GM23338 (cell line): ENCODE measurements around the gene SRMS. TPM values are rescaled to one million over a fixed set of nuclear protein-coding genes. Genes with fewer than 3 reads are reported as not detected.
A peak's percentile ranks its signal among the peaks of the same experiment; 100 is the strongest.

ENCODE experiments used
- ATAC-seq: fragments of 200-7000 bp; cut with Tn5 transposase; 3 replicates; pipeline ENCODE4 v1.9.1; 2020
- DNase-seq: peaks from one replicate; pipeline ENCODE4 v3.0.0-alpha.2; 2015; ENCODE audit warnings: low spot score
- H2AFZ ChIP-seq: fragments of 200-600 bp; sonication (generic); 2 replicates; pipeline ENCODE4 v1.8.0; 2016; ENCODE audit warnings: antibody characterized with exemption, mild to moderate bottlenecking, moderate library complexity
- H3F3A ChIP-seq: fragments of 200-600 bp; sonication (generic); replicated peaks from 2 replicates; pipeline ENCODE4 v1.8.0; 2017; ENCODE audit warnings: antibody characterized with exemption, mixed run types, low read depth
- H3K27ac ChIP-seq: fragments of 200-600 bp; sonication (generic); 2 replicates; pipeline ENCODE4 v1.6.1; 2016; ENCODE audit warnings: low read depth
- H3K27me3 ChIP-seq: fragments of 200-600 bp; sonication (generic); 2 replicates; pipeline ENCODE4 v1.8.0; 2016; ENCODE audit warnings: mild to moderate bottlenecking, mixed run types, moderate library complexity; ENCODE audit not compliant: insufficient read depth
- H3K36me3 ChIP-seq: fragments of 200-600 bp; sonication (generic); 2 replicates; pipeline ENCODE4 v1.8.0; 2016; ENCODE audit warnings: mild to moderate bottlenecking; ENCODE audit not compliant: insufficient read depth
- H3K4me1 ChIP-seq: fragments of 200-600 bp; sonication (generic); 2 replicates; pipeline ENCODE4 v1.8.0; 2016; ENCODE audit warnings: mild to moderate bottlenecking, moderate library complexity; ENCODE audit not compliant: insufficient read depth
- H3K4me2 ChIP-seq: fragments of 200-600 bp; sonication (generic); 2 replicates; pipeline ENCODE4 v1.7.1; 2017; ENCODE audit warnings: mixed run types
- H3K4me3 ChIP-seq: fragments of 200-600 bp; sonication (generic); 2 replicates; pipeline ENCODE4 v1.6.1; 2016; ENCODE audit warnings: mixed run types
- H3K79me2 ChIP-seq: fragments of 200-600 bp; sonication (generic); replicated peaks from 2 replicates; pipeline ENCODE4 v1.8.0; 2017; ENCODE audit warnings: mild to moderate bottlenecking; ENCODE audit not compliant: insufficient read depth
- H3K9me2 ChIP-seq: fragments of 200-600 bp; sonication (generic); 2 replicates; pipeline ENCODE4 v1.8.0; 2017; ENCODE audit not compliant: insufficient read depth
- H4K20me1 ChIP-seq: fragments of 200-600 bp; sonication (generic); replicated peaks from 2 replicates; pipeline ENCODE4 v1.8.0; 2017; ENCODE audit warnings: mild to moderate bottlenecking; ENCODE audit not compliant: insufficient read depth
- H3K27ac Mint-ChIP-seq: 2 replicates; pipeline ENCODE4 v1.8.0; 2020; ENCODE audit warnings: inconsistent platforms, mild to moderate bottlenecking, moderate library complexity, mixed read lengths
- H3K27me3 Mint-ChIP-seq: 3 replicates; pipeline ENCODE4 v1.8.0; 2022; ENCODE audit warnings: low read depth, mild to moderate bottlenecking, moderate library complexity, mixed read lengths, inconsistent platforms; ENCODE audit not compliant: insufficient read depth, poor library complexity
- H3K36me3 Mint-ChIP-seq: 3 replicates; pipeline ENCODE4 v1.8.0; 2021; ENCODE audit warnings: low read depth, mild to moderate bottlenecking, inconsistent platforms, moderate library complexity, mixed read lengths
- H3K4me1 Mint-ChIP-seq: 3 replicates; pipeline ENCODE4 v1.8.0; 2020; ENCODE audit warnings: mild to moderate bottlenecking, inconsistent platforms, mixed read lengths
- H3K4me3 Mint-ChIP-seq: 3 replicates; pipeline ENCODE4 v1.8.0; 2021; ENCODE audit warnings: moderate library complexity, mild to moderate bottlenecking, inconsistent platforms, mixed read lengths
- H3K9me3 Mint-ChIP-seq: 3 replicates; pipeline ENCODE4 v1.8.0; 2020; ENCODE audit warnings: moderate library complexity, mild to moderate bottlenecking, inconsistent platforms, mixed read lengths
- CREB1 ChIP-seq: fragments of 250-450 bp; sonication (Bioruptor Pico); IDR thresholded peaks from 2 replicates; pipeline ENCODE4 v1.5.0; 2020; ENCODE audit warnings: low read depth, mild to moderate bottlenecking, moderate library complexity
- JUNB ChIP-seq: IDR thresholded peaks from one replicate; pipeline ENCODE4 v1.6.1; 2016; ENCODE audit warnings: antibody characterized with exemption; ENCODE audit not compliant: unreplicated experiment
- POLR2AphosphoS5 ChIP-seq: IDR thresholded peaks from 2 replicates; pipeline ENCODE4 v1.6.1; 2016; ENCODE audit warnings: antibody characterized with exemption, low read depth
- polyA plus RNA-seq: library from polyadenylated mRNA; unstranded; fragments of >200 nt; fragmentation: Nextera tagmentation; extraction: Ambion mirVana; gene quantifications from 2 replicates; pipeline ENCODE4 v1.2.1, GENCODE V29; 2016
- total RNA-seq: library from RNA; depleted of rRNA; stranded (reverse); fragments of >200 nt; shearing (Covaris generic); gene quantifications from 2 replicates; pipeline ENCODE4 v1.2.3, GENCODE V29; 2014
- TF ChIP-seq, protein P1 (sequence below): fragments of 250-450 bp; sonication (Bioruptor Pico); IDR thresholded peaks from 2 replicates; pipeline ENCODE4 v1.5.0; 2020; ENCODE audit warnings: mild to moderate bottlenecking, moderate library complexity
- TF ChIP-seq, protein P2 (sequence below), 2 experiments: fragments of 200-600 bp in 1 of 2; sonication (generic) in 1 of 2; conservative IDR thresholded peaks; 2 replicates each; pipeline versions ENCODE4 v1.5.1 to v1.6.1; 2016 to 2017; ENCODE audit warnings: antibody characterized with exemption in 2 of 2, low read depth in 2 of 2, mild to moderate bottlenecking in 2 of 2, moderate library complexity in 1 of 2
- TF ChIP-seq, protein P3 (sequence below): IDR thresholded peaks from 2 replicates; pipeline ENCODE4 v1.6.1; 2016; ENCODE audit warnings: antibody characterized with exemption
- TF ChIP-seq, protein P4 (sequence below): IDR thresholded peaks from one replicate; pipeline ENCODE4 v1.6.1; 2018; ENCODE audit warnings: antibody characterized with exemption; ENCODE audit not compliant: unreplicated experiment

The SRMS gene
- total and polyA plus RNA-seq, 2 experiments from 2014 or later = 0.23 to 0.59 TPM

DNA sequence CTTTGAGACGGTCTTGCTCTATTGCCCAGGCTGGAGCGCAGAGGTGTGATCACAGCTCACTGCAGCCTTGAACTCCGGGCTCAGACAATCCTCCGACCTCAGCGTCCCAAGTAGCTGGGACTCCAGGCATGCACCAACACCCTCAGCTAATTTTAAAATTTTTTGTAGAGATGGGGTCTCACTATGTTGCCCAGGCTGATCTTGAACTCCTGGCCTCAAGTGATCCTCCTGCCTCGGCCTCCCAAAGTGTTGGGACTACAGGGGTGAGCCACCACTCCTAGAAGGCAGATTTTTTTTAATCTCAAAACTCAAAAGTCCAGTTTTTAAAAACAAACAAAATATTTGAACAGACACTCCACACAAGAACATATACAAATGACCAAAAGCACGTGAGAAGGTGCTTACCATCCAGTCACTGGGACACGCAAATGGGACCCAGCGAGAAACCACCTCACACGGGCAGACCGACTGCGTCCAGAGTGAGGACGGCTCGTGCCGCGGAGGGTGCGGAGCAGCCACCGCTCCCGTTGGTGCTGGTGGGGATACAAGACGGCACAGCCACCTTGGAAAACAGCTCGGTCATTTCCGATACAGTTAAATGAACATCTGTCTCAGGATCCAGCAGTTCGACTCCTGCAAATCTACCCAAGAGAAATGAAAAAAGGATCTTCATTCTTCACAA is 35.0 kb upstream of the SRMS start:
- TF ChIP-seq JUNB (no peak), CREB1 (no peak), POLR2AphosphoS5 (no peak)
- TF ChIP-seq, protein P1, sequence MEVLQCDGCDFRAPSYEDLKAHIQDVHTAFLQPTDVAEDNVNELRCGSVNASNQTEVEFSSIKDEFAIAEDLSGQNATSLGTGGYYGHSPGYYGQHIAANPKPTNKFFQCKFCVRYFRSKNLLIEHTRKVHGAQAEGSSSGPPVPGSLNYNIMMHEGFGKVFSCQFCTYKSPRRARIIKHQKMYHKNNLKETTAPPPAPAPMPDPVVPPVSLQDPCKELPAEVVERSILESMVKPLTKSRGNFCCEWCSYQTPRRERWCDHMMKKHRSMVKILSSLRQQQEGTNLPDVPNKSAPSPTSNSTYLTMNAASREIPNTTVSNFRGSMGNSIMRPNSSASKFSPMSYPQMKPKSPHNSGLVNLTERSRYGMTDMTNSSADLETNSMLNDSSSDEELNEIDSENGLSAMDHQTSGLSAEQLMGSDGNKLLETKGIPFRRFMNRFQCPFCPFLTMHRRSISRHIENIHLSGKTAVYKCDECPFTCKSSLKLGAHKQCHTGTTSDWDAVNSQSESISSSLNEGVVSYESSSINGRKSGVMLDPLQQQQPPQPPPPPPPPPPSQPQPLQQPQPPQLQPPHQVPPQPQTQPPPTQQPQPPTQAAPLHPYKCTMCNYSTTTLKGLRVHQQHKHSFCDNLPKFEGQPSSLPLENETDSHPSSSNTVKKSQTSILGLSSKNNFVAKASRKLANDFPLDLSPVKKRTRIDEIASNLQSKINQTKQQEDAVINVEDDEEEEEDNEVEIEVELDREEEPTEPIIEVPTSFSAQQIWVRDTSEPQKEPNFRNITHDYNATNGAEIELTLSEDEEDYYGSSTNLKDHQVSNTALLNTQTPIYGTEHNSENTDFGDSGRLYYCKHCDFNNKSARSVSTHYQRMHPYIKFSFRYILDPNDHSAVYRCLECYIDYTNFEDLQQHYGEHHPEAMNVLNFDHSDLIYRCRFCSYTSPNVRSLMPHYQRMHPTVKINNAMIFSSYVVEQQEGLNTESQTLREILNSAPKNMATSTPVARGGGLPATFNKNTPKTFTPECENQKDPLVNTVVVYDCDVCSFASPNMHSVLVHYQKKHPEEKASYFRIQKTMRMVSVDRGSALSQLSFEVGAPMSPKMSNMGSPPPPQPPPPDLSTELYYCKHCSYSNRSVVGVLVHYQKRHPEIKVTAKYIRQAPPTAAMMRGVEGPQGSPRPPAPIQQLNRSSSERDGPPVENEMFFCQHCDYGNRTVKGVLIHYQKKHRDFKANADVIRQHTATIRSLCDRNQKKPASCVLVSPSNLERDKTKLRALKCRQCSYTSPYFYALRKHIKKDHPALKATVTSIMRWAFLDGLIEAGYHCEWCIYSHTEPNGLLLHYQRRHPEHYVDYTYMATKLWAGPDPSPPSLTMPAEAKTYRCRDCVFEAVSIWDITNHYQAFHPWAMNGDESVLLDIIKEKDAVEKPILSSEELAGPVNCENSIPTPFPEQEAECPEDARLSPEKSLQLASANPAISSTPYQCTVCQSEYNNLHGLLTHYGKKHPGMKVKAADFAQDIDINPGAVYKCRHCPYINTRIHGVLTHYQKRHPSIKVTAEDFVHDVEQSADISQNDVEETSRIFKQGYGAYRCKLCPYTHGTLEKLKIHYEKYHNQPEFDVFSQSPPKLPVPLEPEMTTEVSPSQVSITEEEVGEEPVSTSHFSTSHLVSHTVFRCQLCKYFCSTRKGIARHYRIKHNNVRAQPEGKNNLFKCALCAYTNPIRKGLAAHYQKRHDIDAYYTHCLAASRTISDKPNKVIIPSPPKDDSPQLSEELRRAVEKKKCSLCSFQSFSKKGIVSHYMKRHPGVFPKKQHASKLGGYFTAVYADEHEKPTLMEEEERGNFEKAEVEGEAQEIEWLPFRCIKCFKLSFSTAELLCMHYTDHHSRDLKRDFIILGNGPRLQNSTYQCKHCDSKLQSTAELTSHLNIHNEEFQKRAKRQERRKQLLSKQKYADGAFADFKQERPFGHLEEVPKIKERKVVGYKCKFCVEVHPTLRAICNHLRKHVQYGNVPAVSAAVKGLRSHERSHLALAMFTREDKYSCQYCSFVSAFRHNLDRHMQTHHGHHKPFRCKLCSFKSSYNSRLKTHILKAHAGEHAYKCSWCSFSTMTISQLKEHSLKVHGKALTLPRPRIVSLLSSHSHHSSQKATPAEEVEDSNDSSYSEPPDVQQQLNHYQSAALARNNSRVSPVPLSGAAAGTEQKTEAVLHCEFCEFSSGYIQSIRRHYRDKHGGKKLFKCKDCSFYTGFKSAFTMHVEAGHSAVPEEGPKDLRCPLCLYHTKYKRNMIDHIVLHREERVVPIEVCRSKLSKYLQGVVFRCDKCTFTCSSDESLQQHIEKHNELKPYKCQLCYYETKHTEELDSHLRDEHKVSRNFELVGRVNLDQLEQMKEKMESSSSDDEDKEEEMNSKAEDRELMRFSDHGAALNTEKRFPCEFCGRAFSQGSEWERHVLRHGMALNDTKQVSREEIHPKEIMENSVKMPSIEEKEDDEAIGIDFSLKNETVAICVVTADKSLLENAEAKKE = no peak
- TF ChIP-seq, protein P2, sequence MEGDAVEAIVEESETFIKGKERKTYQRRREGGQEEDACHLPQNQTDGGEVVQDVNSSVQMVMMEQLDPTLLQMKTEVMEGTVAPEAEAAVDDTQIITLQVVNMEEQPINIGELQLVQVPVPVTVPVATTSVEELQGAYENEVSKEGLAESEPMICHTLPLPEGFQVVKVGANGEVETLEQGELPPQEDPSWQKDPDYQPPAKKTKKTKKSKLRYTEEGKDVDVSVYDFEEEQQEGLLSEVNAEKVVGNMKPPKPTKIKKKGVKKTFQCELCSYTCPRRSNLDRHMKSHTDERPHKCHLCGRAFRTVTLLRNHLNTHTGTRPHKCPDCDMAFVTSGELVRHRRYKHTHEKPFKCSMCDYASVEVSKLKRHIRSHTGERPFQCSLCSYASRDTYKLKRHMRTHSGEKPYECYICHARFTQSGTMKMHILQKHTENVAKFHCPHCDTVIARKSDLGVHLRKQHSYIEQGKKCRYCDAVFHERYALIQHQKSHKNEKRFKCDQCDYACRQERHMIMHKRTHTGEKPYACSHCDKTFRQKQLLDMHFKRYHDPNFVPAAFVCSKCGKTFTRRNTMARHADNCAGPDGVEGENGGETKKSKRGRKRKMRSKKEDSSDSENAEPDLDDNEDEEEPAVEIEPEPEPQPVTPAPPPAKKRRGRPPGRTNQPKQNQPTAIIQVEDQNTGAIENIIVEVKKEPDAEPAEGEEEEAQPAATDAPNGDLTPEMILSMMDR (conservative IDR thresholded peaks at IDR 0.05; ENCODE audit: low read depth in 2 of 2) = no peak
- TF ChIP-seq, protein P3, sequence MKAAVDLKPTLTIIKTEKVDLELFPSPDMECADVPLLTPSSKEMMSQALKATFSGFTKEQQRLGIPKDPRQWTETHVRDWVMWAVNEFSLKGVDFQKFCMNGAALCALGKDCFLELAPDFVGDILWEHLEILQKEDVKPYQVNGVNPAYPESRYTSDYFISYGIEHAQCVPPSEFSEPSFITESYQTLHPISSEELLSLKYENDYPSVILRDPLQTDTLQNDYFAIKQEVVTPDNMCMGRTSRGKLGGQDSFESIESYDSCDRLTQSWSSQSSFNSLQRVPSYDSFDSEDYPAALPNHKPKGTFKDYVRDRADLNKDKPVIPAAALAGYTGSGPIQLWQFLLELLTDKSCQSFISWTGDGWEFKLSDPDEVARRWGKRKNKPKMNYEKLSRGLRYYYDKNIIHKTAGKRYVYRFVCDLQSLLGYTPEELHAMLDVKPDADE = no peak
- TF ChIP-seq, protein P4, sequence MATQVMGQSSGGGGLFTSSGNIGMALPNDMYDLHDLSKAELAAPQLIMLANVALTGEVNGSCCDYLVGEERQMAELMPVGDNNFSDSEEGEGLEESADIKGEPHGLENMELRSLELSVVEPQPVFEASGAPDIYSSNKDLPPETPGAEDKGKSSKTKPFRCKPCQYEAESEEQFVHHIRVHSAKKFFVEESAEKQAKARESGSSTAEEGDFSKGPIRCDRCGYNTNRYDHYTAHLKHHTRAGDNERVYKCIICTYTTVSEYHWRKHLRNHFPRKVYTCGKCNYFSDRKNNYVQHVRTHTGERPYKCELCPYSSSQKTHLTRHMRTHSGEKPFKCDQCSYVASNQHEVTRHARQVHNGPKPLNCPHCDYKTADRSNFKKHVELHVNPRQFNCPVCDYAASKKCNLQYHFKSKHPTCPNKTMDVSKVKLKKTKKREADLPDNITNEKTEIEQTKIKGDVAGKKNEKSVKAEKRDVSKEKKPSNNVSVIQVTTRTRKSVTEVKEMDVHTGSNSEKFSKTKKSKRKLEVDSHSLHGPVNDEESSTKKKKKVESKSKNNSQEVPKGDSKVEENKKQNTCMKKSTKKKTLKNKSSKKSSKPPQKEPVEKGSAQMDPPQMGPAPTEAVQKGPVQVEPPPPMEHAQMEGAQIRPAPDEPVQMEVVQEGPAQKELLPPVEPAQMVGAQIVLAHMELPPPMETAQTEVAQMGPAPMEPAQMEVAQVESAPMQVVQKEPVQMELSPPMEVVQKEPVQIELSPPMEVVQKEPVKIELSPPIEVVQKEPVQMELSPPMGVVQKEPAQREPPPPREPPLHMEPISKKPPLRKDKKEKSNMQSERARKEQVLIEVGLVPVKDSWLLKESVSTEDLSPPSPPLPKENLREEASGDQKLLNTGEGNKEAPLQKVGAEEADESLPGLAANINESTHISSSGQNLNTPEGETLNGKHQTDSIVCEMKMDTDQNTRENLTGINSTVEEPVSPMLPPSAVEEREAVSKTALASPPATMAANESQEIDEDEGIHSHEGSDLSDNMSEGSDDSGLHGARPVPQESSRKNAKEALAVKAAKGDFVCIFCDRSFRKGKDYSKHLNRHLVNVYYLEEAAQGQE = no peak

More for the DNA sequence above, 35.0 kb upstream of the SRMS start:
- peaks cover 8% of the 10 kb centered on the region for H3K27me3 Mint-ChIP-seq
- Histone ChIP-seq H3K4me3 (no peak overlapping the region), H3K36me3 (no peaks in the 10 kb centered on the region), H3K27me3 (no peaks in the 10 kb centered on the region), H3K4me1 (no peaks in the 10 kb centered on the region), H3F3A (no peaks in the 10 kb centered on the region), H3K79me2 (no peaks in the 10 kb centered on the region), H3K4me2 (no peak overlapping the region), H4K20me1 (no peaks in the 10 kb centered on the region), H3K9me2 (no peaks in the 10 kb centered on the region), H2AFZ (peak overlapping the region; percentile 84; the same call in 1 of the 2 replicates), H3K27ac (0 out of 2 replicates have a peak overlapping the region, but pooled peaks have one; percentile 50)
- DNase-seq (no peak), ATAC-seq (no peak)
- H3K36me3 Mint-ChIP-seq = no peaks in the 10 kb centered on the region
- no peak overlapping the region for H3K4me3 Mint-ChIP-seq
- H3K4me1 Mint-ChIP-seq = no peaks in the 10 kb centered on the region; the same call in 2 of the 3 replicates
- no peaks in the 10 kb centered on the region for H3K9me3 Mint-ChIP-seq
- H3K27ac Mint-ChIP-seq = 0 out of 2 replicates have a peak overlapping the region, but pooled peaks have one; percentile 3
